Activated CD4-positive, alpha-beta memory T cell treated with anti-CD3 and anti-CD28 coated beads for 36 hours (primary cell): Measurements from ENCODE around the gene NPEPL1. TPM values are rescaled to one million over a fixed set of nuclear protein-coding genes. Genes with fewer than 3 reads are reported as not detected.

Experiments used
- CTCF ChIA-PET: fragments of 350-600 bp; sonication (Branson Sonifier 250); formaldehyde crosslinking; loops from one replicate; lab custom pipeline; 2021; ENCODE audit warnings: antibody characterized with exemption, inconsistent platforms; lab: Charles Lee
- POLR2A ChIA-PET: fragments of 350-600 bp; sonication (Branson Sonifier 250); formaldehyde crosslinking; loops from one replicate; lab custom pipeline; 2021; ENCODE audit warnings: antibody characterized with exemption; lab: Charles Lee
- DNase-seq: peaks from one replicate; pipeline ENCODE4 v3.0.0-alpha.2; 2020
- H3K27ac Mint-ChIP-seq: one replicate; pipeline ENCODE4 v1.8.0; 2021; ENCODE audit warnings: mixed read lengths
- H3K27me3 Mint-ChIP-seq: one replicate; pipeline ENCODE4 v1.8.0; 2021; ENCODE audit warnings: mixed read lengths
- H3K36me3 Mint-ChIP-seq: one replicate; pipeline ENCODE4 v1.8.0; 2021; ENCODE audit warnings: mixed read lengths
- H3K4me1 Mint-ChIP-seq: one replicate; pipeline ENCODE4 v1.8.0; 2021; ENCODE audit warnings: low read depth, mixed read lengths
- H3K4me3 Mint-ChIP-seq: one replicate; pipeline ENCODE4 v1.8.0; 2021; ENCODE audit warnings: mild to moderate bottlenecking, mixed read lengths
- H3K9me3 Mint-ChIP-seq: one replicate; pipeline ENCODE4 v1.8.0; 2021; ENCODE audit warnings: mixed read lengths
- intact Hi-C: fragments of 100-400 bp; cut with micrococcal nuclease; formaldehyde crosslinking; loops from one replicate; pipeline ENCODE4 v1.15.1; 2023
- total RNA-seq, 2 experiments: library from RNA; stranded (reverse); gene quantifications; one replicate each; pipeline ENCODE4 v1.2.3, GENCODE V29; 2021

The NPEPL1 gene
- total RNA-seq, 2 experiments from 2014 or later = 17.8 to 18.8 TPM

DNA sequence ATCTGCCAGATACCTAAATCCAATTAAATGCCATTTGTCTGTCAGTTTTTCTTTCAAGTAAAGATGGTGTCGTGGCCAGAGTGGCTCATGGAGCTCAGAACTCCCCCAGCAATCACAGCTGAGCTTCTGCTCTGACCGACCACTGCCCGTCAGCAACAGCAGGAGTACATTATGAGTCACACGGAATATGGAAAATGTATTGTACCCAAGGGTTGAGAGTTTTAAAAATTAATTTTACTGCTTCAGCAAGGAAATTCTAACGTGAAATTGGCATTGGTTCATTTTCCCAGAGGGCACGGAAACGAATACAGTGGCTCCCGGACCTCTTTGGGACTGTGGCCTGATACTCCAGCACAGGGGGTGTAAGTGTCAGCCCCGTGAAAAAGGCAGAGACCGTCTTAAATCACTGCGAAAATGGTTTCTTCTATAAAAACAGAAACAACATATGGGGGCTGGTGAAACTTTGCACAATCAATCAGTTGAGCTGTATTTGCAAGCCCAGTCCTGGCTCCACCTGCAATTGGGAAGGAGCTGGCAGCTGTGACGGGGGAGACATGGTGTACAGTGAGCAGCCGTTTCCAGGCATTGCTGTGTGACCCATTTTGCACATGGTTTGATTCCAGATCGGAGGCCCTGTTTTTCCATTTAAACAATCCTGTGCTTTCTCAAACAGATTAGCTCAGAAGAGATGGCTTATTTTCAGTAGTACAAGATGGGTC, 12.8 kb downstream of the NPEPL1 start:
- Mint-ChIP-seq H3K4me1 (peaks cover 3% of the 10 kb centered on the region), H3K27me3 (no peaks in the 10 kb centered on the region), H3K4me3 (no peak overlapping the region), H3K9me3 (no peaks in the 10 kb centered on the region), H3K36me3 (peaks cover 16% of the 10 kb centered on the region), H3K27ac (no peak overlapping the region)
- CTCF ChIA-PET = interaction anchor here (0.8 to 1.0 kb wide), 2 partner anchors 49 to 58 kb away, joined by 3 read pairs; no protein-coding TSS in a partner anchor
- intact Hi-C loops = no loop called here
- POLR2A ChIA-PET = no interaction called here
- DNase-seq = no peak

DNA sequence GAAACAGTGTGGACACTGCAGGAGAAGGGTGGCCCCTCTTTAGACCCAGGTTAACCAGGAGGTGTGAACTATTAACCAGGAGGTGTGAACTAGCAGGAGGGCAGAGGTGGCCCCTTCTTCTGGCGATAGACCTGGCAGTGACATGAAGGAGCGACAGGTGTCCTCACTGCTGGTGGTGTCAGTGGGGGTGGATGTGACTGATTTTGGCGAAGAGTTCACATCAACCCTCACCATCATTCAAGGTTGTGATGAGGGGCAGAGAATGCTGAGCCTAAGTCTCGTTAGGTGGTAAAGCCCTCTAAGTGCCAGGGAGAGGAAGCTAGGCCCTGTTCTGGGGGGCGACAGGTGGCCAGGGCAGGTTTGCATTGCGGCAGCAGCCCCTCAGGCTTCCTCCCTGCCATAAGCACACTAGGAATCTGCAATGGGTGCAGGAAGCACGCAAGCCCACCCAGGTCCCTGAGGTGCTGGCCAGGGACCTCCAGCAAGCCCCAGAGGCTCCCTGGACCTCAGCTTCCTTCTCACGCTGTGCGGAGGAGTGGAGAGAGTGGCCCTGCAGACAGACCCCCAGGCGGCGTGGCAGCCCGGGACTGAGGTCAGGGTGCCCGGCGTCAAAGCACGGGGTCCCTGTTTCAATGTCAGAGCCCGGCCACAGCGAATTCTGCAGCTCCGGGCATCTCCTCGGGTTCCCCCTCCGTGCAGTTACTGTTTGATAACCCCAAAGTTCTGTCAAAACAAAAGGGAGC, 13.7 kb downstream of the NPEPL1 start:
- Mint-ChIP-seq H3K36me3 (peaks cover 14% of the 10 kb centered on the region), H3K9me3 (no peaks in the 10 kb centered on the region), H3K4me3 (no peak overlapping the region), H3K27me3 (no peaks in the 10 kb centered on the region), H3K4me1 (no peaks in the 10 kb centered on the region), H3K27ac (no peak overlapping the region)
- no peak for DNase-seq
- ChIA-PET POLR2A (no interaction called here), CTCF (interaction anchor here (1.0 kb wide), 1 partner anchor 48 kb away, joined by 3 read pairs; no protein-coding TSS in a partner anchor)
- intact Hi-C loops = no loop called here

DNA sequence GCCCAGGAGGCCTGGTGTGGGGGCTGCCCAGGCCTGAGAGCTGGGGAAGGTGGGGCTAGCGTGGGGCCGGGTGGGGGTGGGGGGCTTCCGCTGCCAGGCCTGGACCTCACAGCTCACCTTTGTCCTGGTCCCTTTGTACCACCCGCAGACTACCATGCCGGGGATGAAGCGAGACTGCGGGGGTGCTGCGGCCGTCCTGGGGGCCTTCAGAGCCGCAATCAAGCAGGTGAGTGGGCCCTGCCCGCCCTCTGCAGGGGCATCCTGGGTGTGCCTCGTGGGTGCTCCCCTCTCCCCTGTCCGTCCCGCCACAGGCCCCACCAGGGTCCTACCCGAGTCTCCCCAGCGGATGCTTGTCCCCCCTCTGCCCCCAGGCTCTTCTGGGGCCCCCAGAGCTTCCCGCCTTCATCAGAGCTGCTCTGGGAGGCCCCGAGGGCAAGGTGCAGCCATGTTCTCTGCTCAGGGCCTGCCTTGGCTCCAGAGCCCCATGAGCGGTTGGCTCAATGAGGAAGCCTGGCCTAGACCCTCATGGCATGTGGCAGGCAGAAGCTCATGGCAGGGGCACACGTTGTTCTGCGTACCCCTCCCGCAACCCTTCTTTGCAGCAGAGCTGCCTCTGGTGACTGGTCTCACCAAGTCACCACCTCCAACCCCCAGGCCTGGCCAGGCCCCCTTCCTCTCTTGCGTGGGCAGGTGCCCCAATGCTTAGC, 14.5 kb downstream of the NPEPL1 start:
- H3K4me1 Mint-ChIP-seq = no peaks in the 10 kb centered on the region
- POLR2A ChIA-PET = no interaction called here
- H3K36me3 Mint-ChIP-seq = peaks cover 14% of the 10 kb centered on the region
- DNase-seq = no peak
- H3K27ac Mint-ChIP-seq = no peak overlapping the region
- intact Hi-C loops = no loop called here
- H3K27me3 Mint-ChIP-seq = no peaks in the 10 kb centered on the region
- CTCF ChIA-PET = no interaction called here
- H3K4me3 Mint-ChIP-seq = no peak overlapping the region
- H3K9me3 Mint-ChIP-seq = no peaks in the 10 kb centered on the region

DNA sequence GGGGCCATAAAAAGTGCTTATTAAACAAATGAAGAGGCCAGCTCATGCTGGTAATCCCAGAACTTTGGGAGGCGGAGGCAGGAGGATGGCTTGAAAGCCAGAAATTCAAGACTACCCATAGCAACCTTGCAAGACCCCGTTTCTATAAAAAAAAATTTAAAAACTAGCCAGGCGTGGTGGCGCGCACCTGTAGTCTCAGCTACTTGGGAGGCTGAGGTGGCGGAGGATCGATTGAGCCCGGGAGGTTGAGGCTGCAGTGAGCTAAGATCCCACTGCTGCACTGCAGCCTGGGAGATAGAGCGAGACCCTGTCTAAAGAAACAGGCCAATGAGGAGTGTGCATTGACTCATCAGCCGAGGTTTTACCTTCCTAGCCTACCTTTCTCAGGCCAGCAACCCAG, 15.2 kb downstream of the NPEPL1 start:
- ChIA-PET CTCF (no interaction called here), POLR2A (no interaction called here)
- intact Hi-C loops = no loop called here
- H3K36me3 Mint-ChIP-seq = peaks cover 10% of the 10 kb centered on the region
- no peak overlapping the region for H3K27ac Mint-ChIP-seq
- no peak overlapping the region for H3K4me3 Mint-ChIP-seq
- no peak for DNase-seq
- H3K27me3 Mint-ChIP-seq = no peaks in the 10 kb centered on the region
- no peaks in the 10 kb centered on the region for H3K9me3 Mint-ChIP-seq
- H3K4me1 Mint-ChIP-seq = no peaks in the 10 kb centered on the region

DNA sequence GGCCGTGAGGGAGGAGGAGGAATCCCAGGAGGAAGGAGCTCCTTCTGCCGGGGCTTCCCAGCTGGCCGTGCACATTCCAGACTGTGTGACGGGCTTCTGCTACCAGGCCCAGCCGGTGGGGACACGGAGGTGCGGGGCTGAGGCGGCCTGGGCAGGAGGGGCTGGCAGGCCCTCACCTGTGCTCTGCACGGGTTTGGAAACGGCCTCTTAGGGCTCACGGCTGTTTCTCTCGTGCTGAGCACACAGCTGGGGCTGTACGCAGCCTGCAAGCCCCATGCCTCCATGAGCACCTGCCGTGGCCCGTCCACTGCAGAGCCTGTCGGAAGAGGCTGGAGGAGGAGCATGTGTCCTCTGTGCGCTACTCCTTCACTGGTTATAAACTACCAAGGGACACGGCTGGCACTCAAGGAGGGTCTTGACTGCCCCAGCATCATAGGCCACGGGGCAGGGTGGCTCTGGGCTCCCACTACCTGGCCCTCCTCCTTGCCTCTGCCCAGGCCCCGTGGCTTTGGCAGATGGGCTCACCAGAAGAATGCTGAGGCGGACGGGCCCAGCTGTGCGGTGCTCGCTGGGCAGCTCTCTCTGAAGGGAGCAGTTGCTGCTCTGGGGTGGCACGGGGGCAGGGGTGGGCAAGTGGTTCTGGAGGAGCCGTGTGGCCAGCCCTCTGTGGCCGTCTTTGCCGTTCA, 15.8 kb downstream of the NPEPL1 start:
- no peaks in the 10 kb centered on the region for H3K4me1 Mint-ChIP-seq
- ChIA-PET CTCF (no interaction called here), POLR2A (no interaction called here)
- no peak overlapping the region for H3K4me3 Mint-ChIP-seq
- H3K36me3 Mint-ChIP-seq = peaks cover 4% of the 10 kb centered on the region
- H3K9me3 Mint-ChIP-seq = no peaks in the 10 kb centered on the region
- H3K27ac Mint-ChIP-seq = no peak overlapping the region
- DNase-seq = peak; percentile 3
- intact Hi-C loops = no loop called here
- H3K27me3 Mint-ChIP-seq = no peaks in the 10 kb centered on the region

DNA sequence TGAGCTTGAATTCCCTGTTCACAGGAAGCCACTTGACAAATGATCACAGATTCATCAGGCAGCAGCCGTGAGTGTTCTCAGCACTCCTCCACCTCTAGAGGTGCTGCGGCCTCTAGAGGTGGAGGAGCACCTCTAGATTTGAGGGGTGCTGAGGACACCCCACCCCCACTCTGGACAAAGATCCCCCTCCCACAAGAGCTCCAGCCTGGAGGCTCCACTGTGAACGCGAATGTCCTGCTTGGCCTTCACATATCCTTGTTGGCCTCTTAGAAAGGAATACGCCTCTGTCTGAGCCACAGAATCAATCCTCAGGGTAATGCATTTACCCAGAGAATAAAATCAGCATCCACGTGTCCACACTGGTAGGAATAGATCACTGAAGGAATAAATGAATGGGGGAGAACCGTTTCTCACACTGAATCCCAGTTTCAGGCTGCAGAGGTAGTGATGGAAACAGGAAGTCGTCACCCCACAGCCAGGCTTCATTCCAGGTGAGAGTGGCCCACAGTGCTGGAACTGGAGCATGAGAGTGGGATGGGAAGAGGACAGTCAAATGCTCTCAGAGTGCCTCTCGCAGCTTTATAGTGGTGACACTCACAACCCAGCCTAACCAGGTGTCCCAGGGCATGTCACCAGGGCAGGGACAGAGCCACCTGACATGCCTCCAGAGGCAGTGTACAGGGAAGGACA, 16.6 kb downstream of the NPEPL1 start:
- intact Hi-C loops = no loop called here
- ChIA-PET CTCF (no interaction called here), POLR2A (no interaction called here)
- no peak overlapping the region for H3K4me3 Mint-ChIP-seq
- H3K27me3 Mint-ChIP-seq = no peaks in the 10 kb centered on the region
- no peaks in the 10 kb centered on the region for H3K9me3 Mint-ChIP-seq
- peak; percentile 3 for DNase-seq
- no peak overlapping the region for H3K27ac Mint-ChIP-seq
- no peaks in the 10 kb centered on the region for H3K36me3 Mint-ChIP-seq
- H3K4me1 Mint-ChIP-seq = no peaks in the 10 kb centered on the region

DNA sequence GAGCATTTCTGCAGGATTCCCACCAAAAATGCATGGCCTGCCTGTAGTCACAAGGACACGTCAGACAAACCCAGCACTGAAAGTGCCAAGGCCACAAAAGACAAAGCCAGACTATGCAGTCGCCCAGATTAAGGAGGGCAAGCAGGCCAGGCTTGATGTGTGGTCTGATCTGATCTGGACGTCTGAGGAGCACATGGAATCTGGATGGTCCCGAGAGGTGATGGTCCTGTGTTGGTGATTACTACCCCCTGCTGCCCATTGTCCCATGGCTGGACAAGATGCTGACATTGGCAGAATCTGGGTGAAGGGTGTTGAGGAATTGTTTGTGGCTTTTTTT, 17.1 kb downstream of the NPEPL1 start:
- POLR2A ChIA-PET = no interaction called here
- peak; percentile 4 for DNase-seq
- Mint-ChIP-seq H3K27me3 (no peaks in the 10 kb centered on the region), H3K9me3 (no peaks in the 10 kb centered on the region), H3K27ac (no peak overlapping the region), H3K4me3 (no peak overlapping the region), H3K4me1 (no peaks in the 10 kb centered on the region), H3K36me3 (no peaks in the 10 kb centered on the region)
- CTCF ChIA-PET = no interaction called here
- intact Hi-C loops = no loop called here

DNA sequence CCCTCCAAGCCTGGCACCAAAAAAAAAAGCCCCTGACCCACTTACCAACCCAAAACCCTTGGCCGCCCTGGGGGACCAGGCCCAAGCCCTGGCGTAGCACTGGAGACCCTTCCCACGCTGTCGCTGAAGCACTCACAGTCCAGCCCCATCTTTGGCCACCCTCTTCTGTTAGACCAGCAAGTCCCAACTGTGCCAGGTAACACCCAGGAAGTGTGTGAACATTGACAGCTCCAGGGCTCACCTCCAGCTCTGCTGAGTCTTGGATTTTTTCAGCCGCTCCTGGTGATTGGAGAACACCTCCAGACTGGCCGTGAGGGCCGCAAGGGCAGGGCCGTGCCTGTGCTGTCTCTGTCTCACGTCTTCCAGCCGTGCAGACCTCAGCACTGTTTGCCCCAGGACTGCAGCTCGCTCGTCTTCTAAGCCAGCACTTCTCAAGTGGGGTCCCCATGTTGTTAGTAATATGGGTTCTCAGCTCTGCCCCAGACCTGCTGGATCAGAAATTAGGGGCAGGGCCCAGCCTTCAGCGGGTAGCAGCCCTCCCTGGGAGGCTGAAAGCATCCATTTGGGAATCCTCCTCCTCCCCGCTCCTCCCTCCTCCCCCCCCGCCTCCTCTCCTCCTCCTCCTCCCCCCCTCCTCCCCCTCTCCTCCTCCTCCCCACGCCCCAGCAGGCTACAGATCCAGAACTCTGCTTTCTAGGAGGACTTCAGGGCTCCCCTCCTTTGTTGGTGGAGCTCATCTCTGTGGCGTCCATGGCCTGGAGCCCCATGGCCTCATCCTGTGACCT, 18.1 kb downstream of the NPEPL1 start:
- DNase-seq = peak; percentile 4
- ChIA-PET CTCF (no interaction called here), POLR2A (no interaction called here)
- H3K9me3 Mint-ChIP-seq = no peaks in the 10 kb centered on the region
- H3K4me1 Mint-ChIP-seq = no peaks in the 10 kb centered on the region
- H3K36me3 Mint-ChIP-seq = no peaks in the 10 kb centered on the region
- no peaks in the 10 kb centered on the region for H3K27me3 Mint-ChIP-seq
- H3K4me3 Mint-ChIP-seq = no peak overlapping the region
- intact Hi-C loops = no loop called here
- no peak overlapping the region for H3K27ac Mint-ChIP-seq

DNA sequence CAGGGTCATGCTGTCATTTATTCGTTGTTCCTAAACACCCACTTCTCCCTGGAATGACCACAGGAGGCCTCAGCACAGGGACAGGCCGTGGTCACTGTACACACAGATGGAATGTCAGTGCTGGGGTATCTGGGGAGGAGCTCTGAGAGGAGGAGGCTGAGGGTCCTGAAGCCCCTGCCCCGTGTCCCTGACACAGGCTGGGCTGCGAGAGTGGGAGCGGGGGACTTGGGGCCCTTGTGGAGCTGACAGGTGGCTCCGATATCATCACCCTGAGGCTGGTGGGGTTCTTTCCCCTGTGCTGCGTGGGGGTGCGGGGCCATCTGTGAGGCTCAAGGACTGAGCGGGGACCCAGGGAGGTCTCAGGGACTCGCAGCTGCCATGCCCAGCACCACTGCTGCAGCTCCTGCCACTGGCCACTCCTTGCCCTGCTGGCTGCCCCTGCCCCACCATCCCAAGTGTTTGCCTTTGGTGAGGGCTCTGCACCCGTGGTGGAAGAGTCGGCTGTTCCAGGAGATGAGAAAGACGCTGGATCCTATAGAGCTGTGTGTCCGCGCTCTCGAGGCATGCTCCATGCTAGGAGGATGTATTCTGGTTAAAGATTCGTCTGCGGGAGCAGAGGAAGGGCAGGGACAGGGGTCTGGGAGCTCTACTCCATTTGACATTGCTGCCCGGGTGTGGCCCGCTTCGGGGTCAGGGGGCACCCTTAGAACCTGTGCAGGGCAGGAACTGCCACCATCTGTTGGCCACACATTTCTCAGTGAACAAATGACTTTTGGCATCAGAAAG, 18.9 kb downstream of the NPEPL1 start:
- no peaks in the 10 kb centered on the region for H3K4me1 Mint-ChIP-seq
- no peak overlapping the region for H3K27ac Mint-ChIP-seq
- H3K9me3 Mint-ChIP-seq = no peaks in the 10 kb centered on the region
- no peak overlapping the region for H3K4me3 Mint-ChIP-seq
- intact Hi-C loops = no loop called here
- POLR2A ChIA-PET = no interaction called here
- H3K36me3 Mint-ChIP-seq = no peaks in the 10 kb centered on the region
- H3K27me3 Mint-ChIP-seq = no peaks in the 10 kb centered on the region
- CTCF ChIA-PET = no interaction called here
- DNase-seq = peak; percentile 4

DNA sequence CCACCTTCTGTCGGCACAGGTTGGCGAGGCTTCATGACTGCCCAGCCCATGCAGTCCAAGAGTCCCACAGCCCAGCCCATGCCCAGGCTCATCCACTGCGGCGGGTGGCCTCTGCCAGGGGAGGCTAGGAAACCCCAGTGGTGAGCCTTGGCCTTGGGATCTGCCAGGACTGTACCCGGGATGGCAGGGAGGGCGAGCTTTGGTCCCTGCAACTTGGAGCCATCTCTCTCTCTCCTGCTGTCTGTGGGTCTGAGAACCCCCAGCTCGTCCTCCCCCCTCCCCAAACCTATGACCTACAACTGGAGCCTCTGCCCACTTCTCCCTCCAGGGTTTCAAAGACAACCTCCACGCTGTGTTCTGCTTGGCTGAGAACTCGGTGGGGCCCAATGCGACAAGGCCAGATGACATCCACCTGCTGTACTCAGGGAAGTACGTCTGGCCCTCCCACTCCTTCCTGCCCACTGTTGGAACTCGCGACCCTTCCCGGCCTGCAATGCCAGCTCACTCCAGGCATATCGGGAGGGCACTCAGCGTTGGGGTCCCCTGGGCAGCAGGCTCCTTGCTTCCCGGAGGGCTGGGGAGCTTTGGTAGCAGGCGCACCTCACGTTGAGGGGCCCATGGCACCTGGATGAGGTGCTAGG, 19.7 kb downstream of the NPEPL1 start:
- no peak overlapping the region for H3K27ac Mint-ChIP-seq
- H3K36me3 Mint-ChIP-seq = no peaks in the 10 kb centered on the region
- intact Hi-C loops = no loop called here
- no peak overlapping the region for H3K4me3 Mint-ChIP-seq
- H3K27me3 Mint-ChIP-seq = no peaks in the 10 kb centered on the region
- DNase-seq = peak; percentile 6
- ChIA-PET POLR2A (no interaction called here), CTCF (no interaction called here)
- H3K4me1 Mint-ChIP-seq = no peaks in the 10 kb centered on the region
- no peaks in the 10 kb centered on the region for H3K9me3 Mint-ChIP-seq
